Superior temporal gyrus (tissue), 1 donor: ENCODE data around the gene BTBD16.
A peak's percentile ranks its signal among the peaks of the same experiment; 100 is the strongest.

Source experiments
- DNase-seq: peaks from one replicate; pipeline ENCODE4 v3.0.0-alpha.2; 2016; ENCODE audit errors: extremely low spot score

Gene BTBD16

GRCh38 chr10:122343135-122343800 is 72.2 kb downstream of the BTBD16 start:
- no peak for DNase-seq

DNA sequence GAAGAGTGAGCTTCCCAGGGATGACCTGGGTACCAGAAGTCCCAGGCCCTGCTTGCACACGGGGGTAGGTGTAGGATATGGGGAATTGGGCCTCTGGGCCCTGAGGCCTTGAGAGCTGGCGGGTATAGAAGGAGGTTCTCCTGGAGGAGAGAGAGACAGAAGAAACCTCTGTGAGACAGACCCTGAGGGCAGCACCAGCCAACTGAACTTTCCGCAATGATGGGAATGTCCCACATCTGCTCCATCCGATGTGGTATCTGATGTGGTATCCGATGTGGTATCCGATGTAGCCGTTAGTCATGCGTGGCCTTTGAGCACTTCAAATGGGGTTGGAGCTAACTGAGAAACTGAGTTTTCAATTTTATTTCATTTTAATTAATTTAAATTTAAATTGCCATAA is 72.8 kb downstream of the BTBD16 start:
- DNase-seq = no peak

DNA sequence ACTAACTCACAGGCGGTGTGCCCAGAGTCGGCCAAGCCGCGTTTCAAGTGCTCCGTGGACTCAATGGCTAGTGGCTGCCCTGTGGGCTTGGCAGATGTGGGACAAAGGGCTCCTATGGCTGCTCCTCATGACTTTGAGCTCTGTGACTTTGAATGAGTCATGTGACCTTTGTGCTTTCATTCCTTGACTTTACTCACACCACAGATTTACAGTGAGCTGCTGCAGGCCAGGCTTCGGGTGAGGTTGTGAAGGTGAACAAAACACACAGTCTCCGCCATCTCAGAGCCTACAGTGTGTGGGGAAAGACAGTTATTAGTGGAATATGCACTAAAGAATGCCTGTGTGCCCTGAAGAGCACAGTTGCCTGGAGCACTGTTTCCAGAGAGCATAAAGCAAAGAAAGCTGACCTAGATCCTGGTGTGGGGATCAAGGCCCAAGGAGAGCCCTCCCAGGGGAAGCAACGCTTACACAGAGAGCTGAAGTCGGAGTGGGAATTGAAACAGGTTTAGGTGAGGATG is 73.7 kb downstream of the BTBD16 start:
- DNase-seq = peak; percentile 75

DNA sequence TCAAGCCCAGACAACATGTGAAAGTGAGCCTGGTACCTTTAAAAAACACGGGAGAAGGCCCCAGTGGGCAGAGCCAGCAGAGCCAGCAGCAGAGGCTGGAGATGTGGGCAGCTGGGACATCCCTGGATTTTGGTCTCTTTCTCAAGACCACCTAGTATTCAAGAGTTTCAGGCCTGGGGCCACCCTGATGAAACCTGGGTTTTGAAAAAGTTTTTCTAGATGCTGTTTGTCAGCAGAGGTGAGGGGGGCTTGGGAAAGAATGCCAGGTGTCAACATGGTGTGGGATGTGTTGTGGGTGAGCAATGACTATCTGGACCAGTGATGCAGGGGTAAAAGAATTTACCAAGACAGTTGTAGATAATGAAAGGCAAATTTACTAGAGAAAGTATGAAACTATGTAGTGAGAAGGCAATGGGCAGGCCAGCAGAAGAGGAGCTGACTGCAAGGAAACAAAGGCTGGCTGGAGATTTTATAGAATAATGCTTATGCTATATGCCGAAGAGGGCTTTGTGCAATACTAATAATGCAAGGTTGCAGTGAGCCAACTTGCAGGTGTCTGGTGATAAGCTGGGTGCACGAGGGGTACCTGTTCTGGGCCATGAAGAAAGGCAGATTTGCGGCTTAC is 75.3 kb downstream of the BTBD16 start:
- no peak for DNase-seq

GRCh38 chr10:122347170-122347841 is 76.2 kb downstream of the BTBD16 start:
- no peak for DNase-seq

DNA sequence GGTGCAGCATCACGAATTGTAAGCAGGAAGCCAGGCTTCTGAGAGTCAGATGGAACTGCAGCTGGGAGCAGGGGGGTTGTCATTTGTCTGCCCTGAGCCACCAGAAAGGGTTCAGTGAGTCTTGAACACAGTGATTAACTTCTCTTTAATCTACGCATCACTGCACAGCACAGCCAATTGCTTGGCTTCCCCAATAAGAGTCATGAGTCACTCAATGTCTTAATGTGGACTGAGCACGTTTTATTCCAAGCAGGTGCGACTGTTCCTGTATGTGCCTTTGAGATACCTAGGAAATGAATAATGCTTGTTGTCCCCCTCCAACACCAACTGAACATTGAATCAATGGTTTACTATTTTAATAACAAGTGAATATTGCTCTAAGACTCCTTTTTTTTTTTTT is 77.4 kb downstream of the BTBD16 start:
- no peak for DNase-seq

DNA sequence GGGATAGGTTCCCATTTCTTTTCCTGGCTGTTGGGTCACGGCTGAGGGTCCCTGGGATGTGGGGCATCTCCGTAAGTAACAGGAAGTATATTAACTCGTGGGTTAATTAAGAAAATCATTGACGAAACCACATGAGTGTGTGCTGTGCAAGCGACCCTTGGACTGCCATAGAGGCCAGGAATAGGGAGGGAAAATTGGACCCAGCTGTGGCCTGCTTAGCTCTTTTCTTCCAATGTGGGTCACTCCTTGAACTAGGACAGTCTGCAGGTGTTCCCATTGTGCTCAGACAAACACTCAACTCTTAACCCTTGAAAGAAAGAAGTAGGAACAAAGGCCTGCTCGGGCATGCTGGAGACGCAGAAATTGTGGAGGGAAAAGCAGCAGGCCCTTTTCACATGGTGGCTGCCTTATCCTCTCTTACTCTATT is 77.9 kb downstream of the BTBD16 start:
- no peak for DNase-seq

DNA sequence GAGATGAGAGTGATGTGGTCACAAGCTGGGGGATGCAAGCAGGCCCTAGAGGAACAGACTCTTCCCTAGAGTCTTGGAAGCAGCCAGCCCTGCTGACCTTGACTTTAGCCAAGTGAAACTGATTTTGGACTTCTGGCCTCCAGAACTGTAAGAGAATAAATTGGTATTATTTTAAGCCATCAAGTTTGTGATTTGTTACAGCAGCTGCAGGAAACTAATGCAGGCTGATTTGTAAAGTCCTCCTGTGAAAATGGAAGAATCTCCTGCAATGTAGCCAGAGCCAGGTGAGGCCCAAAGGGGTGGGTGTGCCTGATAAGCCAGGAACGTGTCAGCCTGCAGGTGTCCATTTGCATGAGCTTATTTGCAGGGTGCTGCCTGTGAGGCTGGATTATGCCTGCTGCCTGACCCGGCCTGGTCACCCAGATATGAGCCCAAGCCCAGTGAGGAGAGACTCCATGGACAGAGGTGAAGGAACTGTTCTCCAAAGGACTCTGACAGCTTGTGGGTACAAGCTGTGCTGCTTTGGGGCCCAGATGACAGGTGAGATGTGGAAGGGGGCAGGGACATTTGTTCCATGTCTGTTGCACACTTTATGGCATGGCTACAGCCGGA is 78.8 kb downstream of the BTBD16 start:
- no peak for DNase-seq

DNA sequence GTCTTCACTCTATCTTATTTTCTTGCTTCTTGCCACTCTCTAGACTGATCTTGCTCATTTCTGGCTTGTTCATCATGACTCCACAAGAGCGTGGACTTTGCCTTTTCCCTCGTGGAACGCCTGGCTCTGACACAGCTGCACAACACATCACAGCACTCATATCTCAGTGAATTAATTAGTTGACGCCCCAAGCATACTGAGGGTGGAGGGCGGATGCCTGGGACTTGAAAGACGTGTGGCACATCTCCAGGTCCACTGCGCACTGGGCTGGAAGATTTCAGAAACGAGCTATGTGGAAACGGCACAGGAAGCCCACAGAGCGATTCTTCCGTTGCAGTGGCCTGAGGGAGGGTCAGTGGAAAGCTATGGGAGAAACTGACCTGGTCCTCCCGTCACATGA is 79.8 kb downstream of the BTBD16 start:
- no peak for DNase-seq

DNA sequence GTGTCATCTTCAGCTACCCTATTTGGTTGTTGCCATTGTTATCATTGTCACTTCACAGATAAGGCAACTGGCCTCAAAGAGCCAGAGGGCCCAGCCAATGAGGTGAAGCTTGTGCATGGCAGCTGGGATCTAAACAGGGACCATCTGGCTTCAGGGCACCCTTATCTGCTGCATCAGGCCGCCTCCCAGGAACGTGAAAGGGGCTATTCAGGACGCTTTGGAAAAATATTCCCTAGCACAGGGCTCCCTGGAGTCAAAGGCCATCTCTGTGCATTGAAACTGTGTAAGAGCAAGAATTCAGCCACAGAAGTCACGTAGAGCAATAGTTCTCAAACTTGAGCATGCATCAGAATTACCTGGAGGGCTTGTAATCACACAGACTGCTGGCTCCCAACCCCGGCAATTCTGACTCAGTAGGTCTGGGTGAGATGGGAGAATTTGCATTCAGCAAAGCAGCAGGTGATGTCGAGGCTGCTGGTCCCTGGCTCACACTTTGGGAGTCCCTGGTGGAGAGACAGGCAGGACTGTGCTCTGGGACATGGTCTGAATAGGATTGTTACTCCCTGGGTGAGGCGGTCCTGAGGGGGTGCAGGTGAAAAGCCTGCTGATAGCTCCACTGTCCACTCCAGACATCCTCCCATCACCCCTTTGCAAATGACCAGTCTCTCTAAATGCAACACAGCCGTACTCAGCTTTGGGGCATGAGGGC is 81.9 kb downstream of the BTBD16 start:
- DNase-seq = no peak

DNA sequence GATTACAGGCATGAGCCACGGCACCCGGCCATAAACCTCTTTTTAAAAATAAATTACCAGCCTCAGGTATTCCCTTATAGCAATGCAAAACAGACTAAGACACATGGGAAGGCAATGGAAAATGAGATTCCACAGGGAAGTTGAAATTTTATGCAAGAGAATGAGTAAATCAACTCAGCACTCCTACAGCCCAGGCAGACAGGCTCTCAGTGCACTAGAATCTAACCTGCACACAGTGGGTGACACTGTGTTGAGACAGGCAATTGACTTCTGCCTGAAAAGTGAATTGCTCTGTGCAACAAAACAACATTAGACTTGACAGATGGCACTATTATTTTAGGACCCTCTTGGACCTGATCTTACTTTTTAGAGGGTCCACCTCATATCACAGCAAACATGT is 83.3 kb downstream of the BTBD16 start:
- DNase-seq = no peak

- no peak for DNase-seq
Measured at GRCh38 chr10:122357685-122358084, 86.6 kb downstream of the BTBD16 start.

GRCh38 chr10:122359621-122360020 is 88.5 kb downstream of the BTBD16 start:
- no peak for DNase-seq

GRCh38 chr10:122361046-122361445 is 90.0 kb downstream of the BTBD16 start:
- no peak for DNase-seq

- DNase-seq = no peak
Measured at GRCh38 chr10:122362031-122362592, 91.0 kb downstream of the BTBD16 start.

GRCh38 chr10:122362621-122363020 is 91.5 kb downstream of the BTBD16 start:
- no peak for DNase-seq

DNA sequence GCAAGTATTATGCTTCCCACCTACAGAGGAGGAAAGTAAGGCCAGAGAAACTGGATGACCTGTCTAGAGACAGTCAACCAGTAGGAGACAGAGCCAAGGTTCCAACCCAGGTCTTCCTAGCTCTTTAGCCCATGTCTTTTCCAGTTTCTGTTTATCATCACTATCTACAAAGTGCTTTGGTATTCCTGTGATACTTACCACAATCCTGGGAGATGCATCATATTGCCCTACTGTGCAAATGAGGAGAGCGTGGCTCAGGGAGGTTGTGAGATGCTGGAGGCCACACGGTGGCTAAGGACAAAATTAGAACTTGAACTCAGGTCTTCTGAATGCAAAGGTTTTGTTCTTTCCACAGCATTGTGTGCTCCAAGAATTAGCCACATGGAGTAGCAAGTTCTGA is 92.2 kb downstream of the BTBD16 start:
- no peak for DNase-seq

- no peak for DNase-seq
Measured at GRCh38 chr10:122363722-122364463, 92.8 kb downstream of the BTBD16 start.

GRCh38 chr10:122368502-122369254 is 97.6 kb downstream of the BTBD16 start:
- DNase-seq = peak; percentile 84

GRCh38 chr10:122373108-122373507 is 102.0 kb downstream of the BTBD16 start:
- no peak for DNase-seq
